HS-27A (cell line): ENCODE data around the gene INKA2.

ENCODE experiments used
- DNase-seq: peaks from one replicate; pipeline ENCODE4 v3.0.0-alpha.2; 2012; ENCODE audit warnings: low read depth, missing footprints

Gene INKA2

GRCh38 chr1:111699268-111699667 is 39.9 kb downstream of the INKA2 start:
- DNase-seq: no peak

GRCh38 chr1:111696330-111696729 is 42.9 kb downstream of the INKA2 start:
- no peak for DNase-seq

GRCh38 chr1:111695801-111696200 is 43.4 kb downstream of the INKA2 start:
- DNase-seq: no peak

- no peak for DNase-seq
Observed at GRCh38 chr1:111691886-111692285, 47.3 kb downstream of the INKA2 start.

GRCh38 chr1:111690306-111690617 is 48.9 kb downstream of the INKA2 start:
- peak; percentile 40 for DNase-seq
